GM12872 (cell line): ENCODE results near the gene SBF1.

Experiments used
- CTCF ChIP-seq: IDR thresholded peaks from 3 replicates; pipeline ENCODE4 v1.5.1; 2011; ENCODE audit warnings: low read depth, mild to moderate bottlenecking, low read length, moderate library complexity; ENCODE audit not compliant: insufficient read depth

The SBF1 gene

GRCh38 chr22:50474710-50475651 lies at the start of gene SBF1:
Gene SBF1, minus strand, starts transcription at chr22:50475035. Its CDS starts 195 bp downstream, at chr22:50474840.
- TF ChIP-seq CTCF = no peak

GRCh38 chr22:50523806-50524675 lies 49.2 kb upstream of the SBF1 start:
- no peak for TF ChIP-seq CTCF

GRCh38 chr22:50523458-50523805 lies 48.6 kb upstream of the SBF1 start:
- TF ChIP-seq CTCF = no peak

GRCh38 chr22:50522806-50523438 lies 48.1 kb upstream of the SBF1 start:
- TF ChIP-seq CTCF = no peak

- TF ChIP-seq CTCF = no peak
Observed at GRCh38 chr22:50522208-50522805, 47.5 kb upstream of the SBF1 start.

- TF ChIP-seq CTCF = no peak
Observed at GRCh38 chr22:50521710-50522109, 46.9 kb upstream of the SBF1 start.
